ENCODE results near the gene DDX19B. TPM values are rescaled to one million over a fixed set of nuclear protein-coding genes. Genes with fewer than 3 reads are reported as not detected.
A peak's percentile ranks its signal among the peaks of the same experiment; 100 is the strongest.

DDX19B gene
- total RNA-seq (2011; cell fraction: chromatin; rRNA removed; ENCODE audit: low replicate concordance), result 18.9 and 27.1 TPM in 2 replicates
- 11.4 and 15.5 TPM in 2 replicates for total RNA-seq (2011; cell fraction: nucleolus; rRNA removed)
- total RNA-seq (2011; cell fraction: nucleoplasm; rRNA removed), result 14.7 and 15.8 TPM in 2 replicates
- total RNA-seq (2014; rRNA removed) (25.8 and 27.2 TPM in 2 replicates), total RNA-seq (2014; rRNA removed; fragmentation: Illumina TruSeq; extraction: Trizol) (19.3 and 23.3 TPM in 2 replicates), total RNA-seq (2015; rRNA removed; fragmentation: Illumina TruSeq; extraction: Trizol) (18.5 and 19.6 TPM in 2 replicates), total RNA-seq (2021) (19.2 and 20.8 TPM in 2 replicates), polyA plus RNA-seq (2011; rRNA removed) (18.9 and 32.1 TPM in 2 replicates), polyA plus RNA-seq (2014; fragmentation: Illumina TruSeq; extraction: Trizol) (32.9 and 39.9 TPM in 2 replicates), polyA plus RNA-seq (2014; fragmentation: Nextera tagmentation; extraction: Ambion mirVana) (10 to 100 TPM in 1 of 2 experiments, 1 to 10 TPM in 1; 7.0 to 10.6 TPM), polyA plus RNA-seq (2014; rRNA removed) (11.1 and 23.8 TPM in 2 replicates), polyA minus RNA-seq (2011; rRNA and poly(A)+ RNA removed) (8.4 and 11.6 TPM in 2 replicates), Bru-seq, nascent RNA (percentile 48 among the genes with signal in this experiment), BruChase-seq, experiment 1, labeled RNA remaining after a 2-hour chase (percentile 58 among the genes with signal in this experiment), BruChase-seq, experiment 2, labeled RNA remaining after a 6-hour chase (percentile 63 among the genes with signal in this experiment)
- polyA plus RNA-seq (2011; cell fraction: cytosol; rRNA removed), result 21.5 and 22.1 TPM in 2 replicates
- 23.9 and 30.1 TPM in 2 replicates for polyA plus RNA-seq (2011; cell fraction: nucleus; rRNA removed)
- polyA plus RNA-seq (2012), result 18.9 and 26.8 TPM in 2 replicates
- polyA minus RNA-seq (2011; cell fraction: cytosol; rRNA and poly(A)+ RNA removed), result 7.3 and 12.2 TPM in 2 replicates
- polyA minus RNA-seq (2011; cell fraction: nucleus; rRNA and poly(A)+ RNA removed), result 3.0 and 6.3 TPM in 2 replicates
- long read RNA-seq, experiment 1, transcript DDX19B-203 (10 exons, 1,717 nt), result minor isoform, 5 of 82 reads
- long read RNA-seq, experiment 1, transcript DDX19B-201 (12 exons, 3,386 nt), result major isoform, 51 of 82 reads
- long read RNA-seq, experiment 1, partial matches to known transcripts, result 12 of 82 reads
- long read RNA-seq, experiment 1, other reads (novel, unspliced or antisense), result 10 of 82 reads
- long read RNA-seq, experiment 2, transcript DDX19B-201 (12 exons, 3,386 nt), result major isoform, 23 of 30 reads
- long read RNA-seq, experiment 2, partial matches to known transcripts, result 1 of 30 reads
- long read RNA-seq, experiment 2, other reads (novel, unspliced or antisense), result 3 of 30 reads
- long read RNA-seq, experiment 3, transcript DDX19B-201 (12 exons, 3,386 nt), result major isoform, 34 of 48 reads
- long read RNA-seq, experiment 3, partial matches to known transcripts, result 3 of 48 reads
- long read RNA-seq, experiment 3, other reads (novel, unspliced or antisense), result 6 of 48 reads

DNA sequence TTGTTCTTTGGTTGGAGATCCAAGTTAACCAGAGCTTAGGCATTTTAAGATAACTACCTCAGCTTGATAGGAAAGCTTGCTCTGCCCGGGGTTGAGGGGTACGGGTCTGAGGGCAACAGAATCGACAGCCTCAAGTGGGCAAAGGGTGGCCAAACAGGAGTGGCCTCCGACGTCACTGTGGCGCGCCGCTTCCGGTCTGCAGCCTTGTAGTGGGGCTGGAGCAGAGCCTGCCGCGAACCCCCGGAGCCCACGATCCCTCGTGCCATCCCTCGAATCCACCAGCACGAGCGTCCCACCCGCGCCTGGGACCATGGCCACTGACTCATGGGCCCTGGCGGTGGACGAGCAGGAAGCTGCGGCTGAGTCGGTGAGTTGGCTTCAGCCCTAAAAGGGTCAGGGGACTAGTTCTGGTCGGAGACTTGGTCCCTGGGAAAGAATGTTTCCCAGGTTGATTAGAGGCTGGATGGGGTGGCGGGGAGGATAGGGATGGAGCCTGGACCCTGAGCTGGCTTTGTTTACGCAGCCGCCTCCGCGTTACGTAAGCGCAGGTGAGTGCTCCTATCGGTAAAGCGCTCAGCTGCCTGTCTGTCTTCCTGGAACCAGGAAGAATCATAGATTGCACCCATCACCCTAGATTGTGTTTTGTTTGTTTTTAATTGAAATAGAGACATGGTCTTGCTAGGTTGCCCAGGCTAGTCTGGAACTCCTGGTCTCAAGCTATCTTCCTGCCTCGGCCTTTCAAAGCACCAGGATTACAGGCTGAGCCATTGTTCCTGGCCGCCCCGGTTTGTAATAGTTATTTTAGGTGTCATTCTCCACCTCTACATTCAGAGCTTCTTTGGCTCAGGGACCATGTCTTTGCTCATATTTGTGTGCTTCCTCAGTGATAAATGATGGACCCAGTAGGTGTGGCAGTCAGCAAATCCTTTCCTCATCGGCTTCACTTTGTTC, at the start of gene DDX19B:
Gene DDX19B, plus strand, starts transcription at position 199 of the 951 bp plus-strand sequence. Its CDS starts 112 bp downstream, at position 311.
- H3K36me3 ChIP-seq (ENCODE audit: control insufficient read depth, insufficient read depth, low read length), result peaks cover 3% of the 10 kb centered on the region; the same call in 1 of the 3 replicates
- no peaks in the 10 kb centered on the region for H3K27me3 ChIP-seq (ENCODE audit: control insufficient read depth in 2 of 2, insufficient read depth in 2 of 2, low read length in 2 of 2)
- H3K79me2 ChIP-seq (ENCODE audit: control insufficient read depth, insufficient read depth, low read length), result peaks cover 27% of the 10 kb centered on the region
- H3K9ac ChIP-seq (ENCODE audit: insufficient read depth in 1 of 2, low read depth in 2 of 2, low read length in 2 of 2), result peak within 1 kb of the TSS; percentile 82 to 96
- POLR2A ChIA-PET, result interaction anchor here (0.6 to 4.1 kb wide), 9 partner anchors 10 to 1219 kb away, joined by 3 to 38 read pairs (median 5); partner anchors contain the start of genes AARS1 and DDX19A
- H2AFZ ChIP-seq (ENCODE audit: low read depth, low read length), result peak within 1 kb of the TSS; percentile 88
- intact Hi-C loops (cut with micrococcal nuclease) (no loop called here), in situ Hi-C loops (cut with MboI) (no loop called here)
- peak; percentile 67 for FAIRE-seq
- no peaks in the 10 kb centered on the region for H3K9me1 ChIP-seq (ENCODE audit: control insufficient read depth, insufficient read depth, low read length)
- peak; percentile 55 to 69 (median 57) for DNase-seq (ENCODE audit: extremely low read depth in 1 of 4, low spot score in 3 of 4)
- H3K4me2 ChIP-seq (ENCODE audit: insufficient read depth, low read length), result peak within 1 kb of the TSS; percentile 84
- H3K4me1 ChIP-seq (replicated peaks in 1 of 2; ENCODE audit: control insufficient read depth in 2 of 2, insufficient read depth in 2 of 2, low read length in 2 of 2), result peaks cover 0 to 8% of the 10 kb centered on the region in 2 experiments; a peak in 1 of 5 replicates
- no peaks in the 10 kb centered on the region for H4K20me1 ChIP-seq (replicated peaks; ENCODE audit: control insufficient read depth, insufficient read depth, low read length)
- H3K27ac ChIP-seq (ENCODE audit: extremely low read depth, low read depth, low read length), result peak within 1 kb of the TSS; percentile 80
- BruUV-seq (replicated peaks), result TSS peak; percentile 68
- CTCF ChIA-PET (ENCODE audit: low intra/inter-chr PET ratio), result no interaction called here
- peak within 1 kb of the TSS; percentile 65 for H3K4me3 ChIP-seq
- peaks cover 10% of the 10 kb centered on the region; the same call in 1 of the 2 replicates for H3K9me3 ChIP-seq (replicated peaks; ENCODE audit: control insufficient read depth, insufficient read depth, low read depth, low read length)
- peak; percentile 89 for ATAC-seq
- 28% methylated on average over 31 of the region's 37 CpGs for WGBS (ENCODE audit: insufficient coverage, low coverage, missing lambda C conversion rate)
- TF ChIP-seq L3MBTL2 (IDR thresholded peaks at IDR 0.05) (peak; percentile 85), ETV5 (CRISPR knock-in tag; IDR thresholded peaks at IDR 0.05; ENCODE audit: low read depth) (0 out of 2 replicates have a peak, but pooled peaks have one; percentile 58), GABPB1 (CRISPR knock-in tag; IDR thresholded peaks at IDR 0.05) (peak; percentile 88), FOXK2 (conservative IDR thresholded peaks at IDR 0.05 in 1 of 2, IDR thresholded peaks at IDR 0.05 in 1 of 2; ENCODE audit: low read depth in 2 of 2) (peak in 1 of 2 experiments; percentile 50; a peak in 1 of 4 replicates), XRCC3 (IDR thresholded peaks at IDR 0.05) (no peak), SMARCA4 (IDR thresholded peaks at IDR 0.05) (0 out of 2 replicates have a peak, but pooled peaks have one; percentile 29), LARP7 (IDR thresholded peaks at IDR 0.05) (no peak), ARID2 (IDR thresholded peaks at IDR 0.05) (no peak), SRSF1 (IDR thresholded peaks at IDR 0.05; ENCODE audit: low read depth, low read length) (no peak), KLF13 (tag; IDR thresholded peaks at IDR 0.05; ENCODE audit: borderline replicate concordance, low read depth) (no peak), ZEB2 (IDR thresholded peaks at IDR 0.05) (peak; percentile 62; the same call in 1 of the 2 replicates), SIN3B (IDR thresholded peaks at IDR 0.05; ENCODE audit: low read depth) (0 out of 2 replicates have a peak, but pooled peaks have one; percentile 53), HDAC1 (IDR thresholded peaks at IDR 0.05) (peak in 1 of 2 experiments; percentile 68; a peak in 2 of 4 replicates), CXXC5 (CRISPR knock-in tag; IDR thresholded peaks at IDR 0.05) (peak; percentile 40; the same call in 1 of the 2 replicates)
- TF ChIP-seq, protein P1, sequence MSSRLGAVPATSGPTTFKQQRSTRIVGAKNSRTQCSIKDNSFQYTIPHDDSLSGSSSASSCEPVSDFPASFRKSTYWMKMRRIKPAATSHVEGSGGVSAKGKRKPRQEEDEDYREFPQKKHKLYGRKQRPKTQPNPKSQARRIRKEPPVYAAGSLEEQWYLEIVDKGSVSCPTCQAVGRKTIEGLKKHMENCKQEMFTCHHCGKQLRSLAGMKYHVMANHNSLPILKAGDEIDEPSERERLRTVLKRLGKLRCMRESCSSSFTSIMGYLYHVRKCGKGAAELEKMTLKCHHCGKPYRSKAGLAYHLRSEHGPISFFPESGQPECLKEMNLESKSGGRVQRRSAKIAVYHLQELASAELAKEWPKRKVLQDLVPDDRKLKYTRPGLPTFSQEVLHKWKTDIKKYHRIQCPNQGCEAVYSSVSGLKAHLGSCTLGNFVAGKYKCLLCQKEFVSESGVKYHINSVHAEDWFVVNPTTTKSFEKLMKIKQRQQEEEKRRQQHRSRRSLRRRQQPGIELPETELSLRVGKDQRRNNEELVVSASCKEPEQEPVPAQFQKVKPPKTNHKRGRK (tag; IDR thresholded peaks at IDR 0.05), result no peak

Measured in K562 (cell line).